ENCODE results near the gene TICRR.

Gene TICRR, protein sequence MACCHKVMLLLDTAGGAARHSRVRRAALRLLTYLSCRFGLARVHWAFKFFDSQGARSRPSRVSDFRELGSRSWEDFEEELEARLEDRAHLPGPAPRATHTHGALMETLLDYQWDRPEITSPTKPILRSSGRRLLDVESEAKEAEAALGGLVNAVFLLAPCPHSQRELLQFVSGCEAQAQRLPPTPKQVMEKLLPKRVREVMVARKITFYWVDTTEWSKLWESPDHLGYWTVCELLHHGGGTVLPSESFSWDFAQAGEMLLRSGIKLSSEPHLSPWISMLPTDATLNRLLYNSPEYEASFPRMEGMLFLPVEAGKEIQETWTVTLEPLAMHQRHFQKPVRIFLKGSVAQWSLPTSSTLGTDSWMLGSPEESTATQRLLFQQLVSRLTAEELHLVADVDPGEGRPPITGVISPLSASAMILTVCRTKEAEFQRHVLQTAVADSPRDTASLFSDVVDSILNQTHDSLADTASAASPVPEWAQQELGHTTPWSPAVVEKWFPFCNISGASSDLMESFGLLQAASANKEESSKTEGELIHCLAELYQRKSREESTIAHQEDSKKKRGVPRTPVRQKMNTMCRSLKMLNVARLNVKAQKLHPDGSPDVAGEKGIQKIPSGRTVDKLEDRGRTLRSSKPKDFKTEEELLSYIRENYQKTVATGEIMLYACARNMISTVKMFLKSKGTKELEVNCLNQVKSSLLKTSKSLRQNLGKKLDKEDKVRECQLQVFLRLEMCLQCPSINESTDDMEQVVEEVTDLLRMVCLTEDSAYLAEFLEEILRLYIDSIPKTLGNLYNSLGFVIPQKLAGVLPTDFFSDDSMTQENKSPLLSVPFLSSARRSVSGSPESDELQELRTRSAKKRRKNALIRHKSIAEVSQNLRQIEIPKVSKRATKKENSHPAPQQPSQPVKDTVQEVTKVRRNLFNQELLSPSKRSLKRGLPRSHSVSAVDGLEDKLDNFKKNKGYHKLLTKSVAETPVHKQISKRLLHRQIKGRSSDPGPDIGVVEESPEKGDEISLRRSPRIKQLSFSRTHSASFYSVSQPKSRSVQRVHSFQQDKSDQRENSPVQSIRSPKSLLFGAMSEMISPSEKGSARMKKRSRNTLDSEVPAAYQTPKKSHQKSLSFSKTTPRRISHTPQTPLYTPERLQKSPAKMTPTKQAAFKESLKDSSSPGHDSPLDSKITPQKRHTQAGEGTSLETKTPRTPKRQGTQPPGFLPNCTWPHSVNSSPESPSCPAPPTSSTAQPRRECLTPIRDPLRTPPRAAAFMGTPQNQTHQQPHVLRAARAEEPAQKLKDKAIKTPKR (N-terminal part only)

GRCh38 chr15:89575146-89575655 lies at the start of gene TICRR:
TSS of gene TICRR (plus strand) at chr15:89575469. CDS start at chr15:89575587, 118 bp downstream.
- TF ChIP-seq, protein P1, sequence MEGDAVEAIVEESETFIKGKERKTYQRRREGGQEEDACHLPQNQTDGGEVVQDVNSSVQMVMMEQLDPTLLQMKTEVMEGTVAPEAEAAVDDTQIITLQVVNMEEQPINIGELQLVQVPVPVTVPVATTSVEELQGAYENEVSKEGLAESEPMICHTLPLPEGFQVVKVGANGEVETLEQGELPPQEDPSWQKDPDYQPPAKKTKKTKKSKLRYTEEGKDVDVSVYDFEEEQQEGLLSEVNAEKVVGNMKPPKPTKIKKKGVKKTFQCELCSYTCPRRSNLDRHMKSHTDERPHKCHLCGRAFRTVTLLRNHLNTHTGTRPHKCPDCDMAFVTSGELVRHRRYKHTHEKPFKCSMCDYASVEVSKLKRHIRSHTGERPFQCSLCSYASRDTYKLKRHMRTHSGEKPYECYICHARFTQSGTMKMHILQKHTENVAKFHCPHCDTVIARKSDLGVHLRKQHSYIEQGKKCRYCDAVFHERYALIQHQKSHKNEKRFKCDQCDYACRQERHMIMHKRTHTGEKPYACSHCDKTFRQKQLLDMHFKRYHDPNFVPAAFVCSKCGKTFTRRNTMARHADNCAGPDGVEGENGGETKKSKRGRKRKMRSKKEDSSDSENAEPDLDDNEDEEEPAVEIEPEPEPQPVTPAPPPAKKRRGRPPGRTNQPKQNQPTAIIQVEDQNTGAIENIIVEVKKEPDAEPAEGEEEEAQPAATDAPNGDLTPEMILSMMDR (IDR thresholded peaks at IDR 0.05; ENCODE audit: insufficient read depth, low read length, missing control alignments) = no peak
- peak; percentile 97 for DNase-seq (ENCODE audit: low read depth, low spot score)
- POLR2A ChIA-PET = interaction anchor here (0.6 kb wide), 1 partner anchor 25 kb away, joined by 3 read pairs; no protein-coding TSS in a partner anchor
- peak within 1 kb of the TSS; percentile 74 for H3K4me3 ChIP-seq (ENCODE audit: low read depth, low read length)
- CTCF ChIA-PET = no interaction called here

DNA sequence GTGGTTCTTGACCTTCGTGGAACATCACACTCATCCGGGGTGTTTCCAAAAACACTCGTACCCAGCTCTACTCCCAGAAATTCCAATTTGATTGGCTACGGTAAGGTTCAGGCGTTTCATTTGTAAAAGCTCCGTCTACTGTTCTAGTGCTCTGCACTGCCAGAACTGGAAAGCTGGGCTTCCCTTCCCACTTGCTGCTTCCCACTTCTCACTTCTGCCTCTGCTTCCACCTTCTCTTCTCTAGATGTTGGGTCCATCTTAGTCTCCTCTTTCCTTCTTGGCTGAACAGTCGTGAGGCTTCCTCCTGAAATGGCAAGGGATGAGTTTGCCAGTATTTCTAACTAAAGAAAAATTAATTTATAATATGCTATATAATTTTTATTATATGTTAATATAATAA lies 49.1 kb upstream of the TICRR start:
- DNase-seq (ENCODE audit: low read depth, low spot score) = no peak
- CTCF ChIA-PET = interaction anchor here (1.5 kb wide), 1 partner anchor 168 kb away, joined by 4 read pairs; no protein-coding TSS in a partner anchor
- POLR2A ChIA-PET = no interaction called here
- TF ChIP-seq, protein P1 (IDR thresholded peaks at IDR 0.05; ENCODE audit: insufficient read depth, low read length, missing control alignments) = no peak
- no peak overlapping the region for H3K4me3 ChIP-seq (ENCODE audit: low read depth, low read length)

DNA sequence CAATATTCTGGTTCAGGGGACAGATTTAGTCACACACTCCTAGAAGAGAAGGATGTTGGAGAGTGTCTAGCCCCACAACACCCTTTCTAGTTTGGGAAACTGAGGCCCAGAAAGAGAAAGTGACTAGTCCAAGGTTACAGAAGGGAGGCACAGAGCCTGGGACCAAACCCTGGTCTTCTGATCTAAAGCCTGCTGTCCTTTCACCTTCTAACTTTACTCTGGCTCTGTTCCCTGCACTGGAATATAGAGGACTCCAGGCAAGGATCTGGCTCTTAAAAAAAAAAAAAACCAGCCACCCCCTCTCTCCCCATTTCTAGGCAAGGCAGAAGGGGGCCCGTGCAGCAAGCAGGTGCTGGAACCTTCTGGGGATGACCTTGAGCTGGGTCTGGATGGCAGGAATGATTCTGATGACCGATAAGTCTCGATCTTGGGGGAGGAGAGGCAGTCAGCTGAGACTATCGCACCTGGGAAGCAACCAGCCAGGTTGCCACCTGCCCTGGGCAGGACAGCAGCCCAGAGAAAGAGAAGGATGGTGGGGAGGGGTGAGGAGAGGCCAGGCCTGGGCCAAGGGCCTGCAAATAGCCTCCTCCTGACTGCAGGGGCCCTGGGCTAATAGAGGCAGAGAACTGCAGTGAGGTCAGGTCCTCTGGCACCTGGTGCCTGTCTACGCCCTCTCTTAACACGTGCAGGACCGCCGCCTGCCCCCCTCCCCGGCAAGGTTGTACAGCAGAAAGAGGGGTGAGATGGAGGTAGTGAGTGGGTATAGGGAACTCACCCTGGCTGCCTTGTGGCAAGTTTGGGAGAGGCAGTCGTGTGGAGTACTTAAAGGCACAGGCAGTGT lies 48.4 kb upstream of the TICRR start:
- CTCF ChIA-PET = interaction anchor here (1.5 kb wide), 1 partner anchor 168 kb away, joined by 4 read pairs; no protein-coding TSS in a partner anchor
- DNase-seq (ENCODE audit: low read depth, low spot score) = no peak
- POLR2A ChIA-PET = no interaction called here
- no peak overlapping the region for H3K4me3 ChIP-seq (ENCODE audit: low read depth, low read length)
- TF ChIP-seq, protein P1 (IDR thresholded peaks at IDR 0.05; ENCODE audit: insufficient read depth, low read length, missing control alignments) = no peak

- H3K4me3 ChIP-seq (ENCODE audit: low read depth, low read length) = no peak overlapping the region
- ChIA-PET CTCF (interaction anchor here (1.5 kb wide), 1 partner anchor 10 kb away, joined by 3 read pairs; no protein-coding TSS in a partner anchor), POLR2A (no interaction called here)
- TF ChIP-seq, protein P1 (IDR thresholded peaks at IDR 0.05; ENCODE audit: insufficient read depth, low read length, missing control alignments) = no peak
- DNase-seq (ENCODE audit: low read depth, low spot score) = no peak
Observed at GRCh38 chr15:89528757-89529352, 46.4 kb upstream of the TICRR start.

DNA sequence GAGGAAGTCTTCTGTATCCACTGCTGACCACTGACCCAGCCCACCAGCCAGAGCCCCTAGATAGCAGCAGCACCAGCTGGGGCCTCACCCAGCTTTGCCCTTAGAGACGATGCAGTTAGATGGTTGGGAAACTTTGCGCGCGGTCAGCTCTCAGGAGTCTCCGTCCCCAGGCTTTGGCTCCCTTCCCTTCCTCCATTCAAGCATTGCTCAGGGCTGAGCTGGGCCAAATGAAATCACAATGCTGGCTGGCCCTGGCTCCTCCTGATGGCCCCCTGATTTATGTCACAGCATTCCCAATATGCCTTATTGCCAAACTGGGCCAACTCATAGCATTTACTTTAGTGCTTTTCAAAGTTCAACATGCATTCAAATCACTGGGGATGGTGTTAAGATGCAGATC lies 44.3 kb upstream of the TICRR start:
- no peak for DNase-seq (ENCODE audit: low read depth, low spot score)
- TF ChIP-seq, protein P1 (IDR thresholded peaks at IDR 0.05; ENCODE audit: insufficient read depth, low read length, missing control alignments) = no peak
- H3K4me3 ChIP-seq (ENCODE audit: low read depth, low read length) = no peak overlapping the region
- ChIA-PET POLR2A (no interaction called here), CTCF (no interaction called here)
